Measurements from ENCODE around the gene JSRP1. TPM values are rescaled to one million over a fixed set of nuclear protein-coding genes. Genes with fewer than 3 reads are reported as not detected.

JSRP1 gene
- total RNA-seq, 2 experiments from 2014 or later = 1.5 to 15.9 TPM

DNA sequence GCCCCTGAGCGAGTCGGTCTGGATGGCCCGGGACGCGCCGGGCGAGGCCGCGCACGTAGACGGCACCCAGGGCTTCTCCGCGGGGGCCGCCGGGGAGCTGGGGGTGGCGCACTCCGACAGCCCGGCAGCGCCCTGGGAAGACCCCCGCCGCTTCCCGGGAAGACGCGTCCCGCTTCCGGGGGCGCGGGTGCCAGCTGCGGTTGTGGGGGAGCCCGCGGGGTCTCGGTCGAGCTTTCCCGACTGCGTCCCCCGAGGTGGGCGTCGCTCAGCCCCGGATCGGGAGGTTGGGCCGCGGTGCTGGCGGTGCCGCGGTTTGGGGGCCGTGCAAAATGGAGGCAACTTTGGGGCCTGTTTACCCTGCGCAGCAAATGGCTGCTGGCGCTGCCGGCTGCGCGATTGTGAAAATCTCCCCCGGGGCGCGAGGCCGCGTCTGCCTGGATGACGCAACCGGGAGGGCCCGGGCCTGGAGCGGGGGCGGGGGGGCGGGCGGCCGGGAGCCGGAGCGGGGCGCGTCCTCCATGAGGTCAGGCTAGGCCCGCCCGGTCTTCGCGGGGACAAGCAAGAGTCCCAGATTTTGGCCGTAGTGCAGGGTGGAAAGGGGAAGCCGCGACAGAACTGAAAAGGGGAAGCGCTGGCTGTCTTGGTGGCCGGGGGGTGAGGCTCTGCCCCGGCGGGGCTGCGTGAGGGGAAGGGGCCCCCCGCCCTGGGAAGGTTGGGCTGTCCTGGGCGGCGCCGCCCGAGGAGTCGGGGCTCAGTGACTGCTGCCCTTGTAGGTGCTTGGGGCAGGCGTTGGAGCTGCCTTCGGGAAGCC lies 14.4 kb upstream of the JSRP1 start:
- no peak overlapping the region for H2AFZ ChIP-seq (ENCODE audit: low read length)
- peak overlapping the region; percentile 98 for H3K4me2 ChIP-seq (ENCODE audit: low read length)
- CTCF ChIA-PET (ENCODE audit: unreplicated experiment) = no interaction called here
- H3K9me2 ChIP-seq (ENCODE audit: insufficient read depth, low read length) = no peaks in the 10 kb centered on the region
- POLR2A ChIA-PET = interaction anchor here (1.6 to 2.7 kb wide), 2 partner anchors 11 to 13 kb away, joined by 5 to 11 read pairs; no protein-coding TSS in a partner anchor
- peak overlapping the region; percentile 93 for H3K27ac ChIP-seq (ENCODE audit: low read depth, low read length, poor library complexity, severe bottlenecking)
- H3K4me1 ChIP-seq (ENCODE audit: insufficient read depth, low read length, poor library complexity, severe bottlenecking) = peaks cover 47% of the 10 kb centered on the region
- peak; percentile 82 for DNase-seq (ENCODE audit: low spot score)
- H3K9me3 ChIP-seq (ENCODE audit: low read length) = no peaks in the 10 kb centered on the region
- TF ChIP-seq EZH2phosphoT487 (IDR thresholded peaks at IDR 0.05; ENCODE audit: borderline replicate concordance, low read depth, low read length) (no peak), CTCF (conservative IDR thresholded peaks at IDR 0.05; ENCODE audit: low read length) (no peak)
- H3K36me3 ChIP-seq (ENCODE audit: insufficient read depth, low read length) = peaks cover 56% of the 10 kb centered on the region
- no TSS peak for BruUV-seq (replicated peaks)
- H4K20me1 ChIP-seq (ENCODE audit: insufficient read depth, low read length) = peaks cover 10% of the 10 kb centered on the region
- intact Hi-C loops (cut with micrococcal nuclease; ENCODE audit: unreplicated experiment) = no loop called here
- peaks cover 60% of the 10 kb centered on the region for H3K79me2 ChIP-seq (ENCODE audit: insufficient read depth, low read depth, low read length)
- peak overlapping the region; percentile 87 for H3K4me3 ChIP-seq (ENCODE audit: low read depth, low read length, poor library complexity, severe bottlenecking)

GRCh38 chr19:2270157-2270422 lies 13.9 kb upstream of the JSRP1 start:
- H3K4me1 ChIP-seq (ENCODE audit: insufficient read depth, low read length, poor library complexity, severe bottlenecking) = peaks cover 47% of the 10 kb centered on the region
- peaks cover 10% of the 10 kb centered on the region for H4K20me1 ChIP-seq (ENCODE audit: insufficient read depth, low read length)
- H3K79me2 ChIP-seq (ENCODE audit: insufficient read depth, low read depth, low read length) = peaks cover 60% of the 10 kb centered on the region
- no TSS peak for BruUV-seq (replicated peaks)
- ChIA-PET CTCF (ENCODE audit: unreplicated experiment) (no interaction called here), POLR2A (interaction anchor here (2.7 kb wide), 1 partner anchor 10 kb away, joined by 11 read pairs; no protein-coding TSS in a partner anchor)
- H3K9me3 ChIP-seq (ENCODE audit: low read length) = no peaks in the 10 kb centered on the region
- peak overlapping the region; percentile 93 for H3K27ac ChIP-seq (ENCODE audit: low read depth, low read length, poor library complexity, severe bottlenecking)
- no peak for TF ChIP-seq CTCF (conservative IDR thresholded peaks at IDR 0.05; ENCODE audit: low read length)
- no peak for TF ChIP-seq EZH2phosphoT487 (IDR thresholded peaks at IDR 0.05; ENCODE audit: borderline replicate concordance, low read depth, low read length)
- H2AFZ ChIP-seq (ENCODE audit: low read length) = no peak overlapping the region
- H3K36me3 ChIP-seq (ENCODE audit: insufficient read depth, low read length) = peaks cover 51% of the 10 kb centered on the region
- H3K4me2 ChIP-seq (ENCODE audit: low read length) = peak overlapping the region; percentile 98
- H3K4me3 ChIP-seq (ENCODE audit: low read depth, low read length, poor library complexity, severe bottlenecking) = peak overlapping the region; percentile 87
- peak; percentile 48 for DNase-seq (ENCODE audit: low spot score)
- intact Hi-C loops (cut with micrococcal nuclease; ENCODE audit: unreplicated experiment) = no loop called here
- H3K9me2 ChIP-seq (ENCODE audit: insufficient read depth, low read length) = no peaks in the 10 kb centered on the region
